GM21447 (cell line): ENCODE results near the gene GRWD1.

Source experiments
- ATAC-seq: cut with Tn5 transposase; IDR thresholded peaks from one replicate; pipeline ENCODE4 v1.9.1; 2021; ENCODE audit not compliant: unreplicated experiment

The GRWD1 gene

DNA sequence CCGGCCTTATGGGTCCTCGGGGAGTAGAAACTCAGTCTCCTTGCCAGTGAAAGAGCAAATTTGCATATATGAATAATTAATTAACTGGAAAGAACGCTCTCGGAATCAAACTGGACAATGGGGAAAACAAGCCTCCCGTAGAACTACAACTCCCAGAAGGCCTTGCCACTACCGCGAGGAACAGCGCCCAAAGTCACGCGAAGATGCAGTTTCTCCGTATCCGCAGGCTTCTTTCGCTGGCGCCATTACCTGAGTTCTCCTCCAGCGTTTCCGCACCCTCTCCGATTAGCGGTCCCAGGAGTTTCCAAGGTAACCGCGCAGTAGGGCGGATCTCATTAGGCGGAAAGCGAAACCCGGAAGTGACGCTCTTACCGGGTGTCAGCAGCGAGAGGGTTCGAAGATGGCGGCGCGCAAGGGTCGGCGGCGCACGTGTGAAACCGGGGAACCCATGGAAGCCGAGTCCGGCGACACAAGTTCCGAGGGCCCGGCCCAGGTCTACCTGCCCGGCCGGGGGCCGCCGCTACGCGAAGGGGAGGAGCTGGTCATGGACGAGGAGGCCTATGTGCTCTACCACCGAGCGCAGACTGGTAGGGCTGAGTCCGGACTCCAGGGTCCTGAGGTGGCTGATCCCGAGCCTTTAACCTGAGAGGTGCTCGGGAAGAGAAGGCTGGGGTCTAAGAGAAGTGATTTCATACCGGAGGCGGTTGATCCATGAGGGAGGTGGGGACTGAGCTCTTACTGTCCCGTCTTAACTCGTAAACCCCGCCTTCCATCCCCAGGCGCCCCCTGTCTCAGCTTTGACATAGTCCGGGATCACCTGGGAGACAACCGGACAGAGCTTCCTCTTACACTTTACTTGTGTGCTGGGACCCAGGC, at the start of gene GRWD1:
Gene GRWD1 (plus strand): TSS at position 378 of the 876 bp plus-strand sequence. CDS start 23 bp downstream, at position 401.
- peak; percentile 81 for ATAC-seq

DNA sequence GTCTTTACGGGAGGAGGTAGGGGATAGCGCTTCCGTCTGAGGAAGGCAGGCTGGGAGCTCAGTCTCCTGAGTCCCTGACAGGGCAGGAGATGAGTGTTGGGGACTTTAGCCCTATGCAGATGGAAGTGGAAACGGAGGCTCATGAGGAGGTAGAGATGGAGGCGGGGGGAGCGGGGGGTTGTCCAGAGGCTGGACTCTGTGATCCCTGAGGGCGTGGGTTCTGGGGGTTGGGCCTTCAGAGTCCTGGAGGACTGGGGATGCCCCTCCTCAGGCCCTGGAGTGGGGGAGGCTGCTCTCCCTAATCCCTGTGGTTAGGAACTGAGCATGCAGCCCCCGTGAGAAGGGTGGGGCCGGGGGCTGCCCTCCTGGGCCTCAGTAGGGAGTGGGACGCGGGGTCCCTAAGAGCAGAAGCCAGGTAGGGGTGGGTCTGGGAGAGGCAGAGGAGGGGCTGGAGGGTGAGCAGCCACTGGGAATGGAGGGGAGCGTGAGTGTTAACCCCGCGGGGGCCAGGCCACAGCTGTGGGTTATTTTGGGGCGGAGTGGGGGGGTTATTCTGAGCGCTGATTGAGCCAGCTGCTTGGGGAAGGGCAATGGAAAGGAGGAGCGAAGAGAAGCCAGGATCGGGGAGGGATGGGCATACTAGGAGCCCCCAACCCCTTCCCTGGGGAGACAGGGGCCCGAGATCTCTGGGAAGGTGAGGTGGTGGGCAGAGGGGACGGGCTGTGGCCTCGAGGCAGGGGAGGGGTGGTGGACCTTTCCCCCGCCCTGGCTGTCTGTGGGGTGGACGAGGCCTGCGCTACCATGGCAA, 49.6 kb upstream of the GRWD1 start:
- no peak for ATAC-seq

DNA sequence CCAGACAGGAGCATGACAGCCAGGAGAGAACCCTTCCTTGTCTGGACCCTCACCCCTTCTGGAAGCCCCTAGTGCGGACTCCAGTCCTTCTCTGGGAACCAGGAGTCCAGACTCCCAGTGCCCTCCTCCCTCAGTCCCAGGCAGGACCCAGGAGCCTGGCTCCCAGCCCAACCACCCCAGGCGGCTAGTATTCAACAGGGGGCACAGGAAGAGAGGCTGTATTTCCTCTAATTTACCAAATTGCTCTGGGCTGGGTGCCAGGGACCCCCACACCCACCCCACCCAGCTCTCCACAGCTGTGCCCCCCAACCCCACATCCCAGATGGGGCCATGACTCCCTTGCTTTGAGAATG, 49.0 kb upstream of the GRWD1 start:
- ATAC-seq = no peak

DNA sequence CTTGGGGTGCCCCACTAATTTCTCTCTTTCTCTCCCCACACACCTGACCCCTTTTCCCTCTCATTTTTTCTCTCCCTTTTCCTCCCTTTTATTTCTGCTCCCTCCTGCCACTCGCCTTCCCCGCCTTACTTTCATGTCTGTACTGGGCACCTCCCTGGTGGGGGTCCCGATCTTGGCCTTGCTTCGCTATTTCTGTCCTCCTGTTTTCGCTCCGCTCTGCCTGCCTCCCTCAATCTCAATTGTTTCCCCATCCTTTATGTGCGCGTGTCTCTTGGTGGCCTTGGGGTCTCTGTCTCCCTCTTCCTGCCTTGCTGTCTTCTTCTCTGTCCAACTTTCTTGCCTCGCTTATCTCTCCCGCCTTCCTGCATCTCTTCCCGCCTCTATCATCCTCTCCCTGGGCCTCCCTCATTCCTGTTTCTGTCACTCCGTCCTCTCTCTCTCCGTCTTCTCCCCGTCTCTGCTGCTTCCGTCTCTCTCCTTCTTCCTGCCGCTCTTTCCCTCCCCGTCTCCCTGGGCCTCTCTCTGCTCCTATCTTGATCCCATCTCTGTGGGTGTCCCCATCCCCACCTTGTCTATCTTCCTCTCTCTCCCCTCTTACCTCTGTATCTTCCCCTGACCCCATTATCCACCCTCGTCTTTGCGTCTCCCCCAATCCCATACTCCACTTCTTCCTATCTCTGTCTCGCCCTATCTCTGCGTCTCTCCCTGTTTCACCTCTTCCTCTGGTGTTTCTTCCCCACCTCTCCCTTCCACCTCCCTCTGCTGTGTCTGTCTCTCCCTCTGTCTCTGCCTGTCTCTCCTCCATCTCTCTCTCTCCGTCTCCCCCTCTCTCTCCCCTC, 48.3 kb upstream of the GRWD1 start:
- no peak for ATAC-seq

DNA sequence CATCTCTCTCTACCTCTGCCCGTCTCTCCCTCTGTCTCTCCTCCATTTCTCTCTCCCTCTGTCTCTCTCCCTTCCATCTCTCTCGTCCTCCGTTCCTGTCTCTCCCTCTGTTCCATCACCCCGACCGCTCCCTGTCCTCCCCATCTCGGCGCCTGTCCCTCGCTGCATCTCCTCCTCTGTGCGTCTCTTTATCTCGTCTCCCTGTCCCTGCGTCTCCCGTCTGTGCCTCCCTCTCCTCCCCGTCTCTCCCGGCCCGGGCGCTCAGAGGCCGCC, 47.7 kb upstream of the GRWD1 start:
- ATAC-seq = peak; percentile 9

DNA sequence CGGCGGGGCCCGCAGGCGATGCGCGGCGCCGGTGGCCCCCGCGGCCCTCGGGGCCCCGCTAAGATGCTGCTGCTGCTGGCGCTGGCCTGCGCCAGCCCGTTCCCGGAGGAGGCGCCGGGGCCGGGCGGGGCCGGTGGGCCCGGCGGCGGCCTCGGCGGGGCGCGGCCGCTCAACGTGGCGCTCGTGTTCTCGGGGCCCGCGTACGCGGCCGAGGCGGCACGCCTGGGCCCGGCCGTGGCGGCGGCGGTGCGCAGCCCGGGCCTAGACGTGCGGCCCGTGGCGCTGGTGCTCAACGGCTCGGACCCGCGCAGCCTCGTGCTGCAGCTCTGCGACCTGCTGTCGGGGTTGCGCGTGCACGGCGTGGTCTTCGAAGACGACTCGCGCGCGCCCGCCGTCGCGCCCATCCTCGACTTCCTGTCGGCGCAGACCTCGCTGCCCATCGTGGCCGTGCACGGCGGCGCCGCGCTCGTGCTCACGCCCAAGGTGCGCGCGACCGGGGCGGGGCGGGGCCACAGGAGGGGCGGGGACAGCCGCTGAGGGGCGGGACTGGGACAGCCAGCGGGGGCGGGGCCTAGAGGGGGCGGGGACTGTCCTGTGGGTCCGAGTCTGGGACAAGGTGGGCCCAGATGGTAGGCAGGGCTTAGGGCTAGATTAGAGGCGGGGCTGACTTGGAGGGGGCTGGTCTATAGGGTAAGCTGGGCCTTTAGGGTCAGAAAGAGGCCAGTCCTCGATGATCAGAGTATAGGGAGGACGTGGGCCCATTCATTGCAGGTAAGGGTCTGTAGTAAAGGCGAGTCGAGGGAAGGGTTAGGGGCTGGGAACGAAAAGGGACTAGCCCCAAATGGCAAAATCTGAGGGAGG, 47.2 kb upstream of the GRWD1 start:
- peak; percentile 42 for ATAC-seq

DNA sequence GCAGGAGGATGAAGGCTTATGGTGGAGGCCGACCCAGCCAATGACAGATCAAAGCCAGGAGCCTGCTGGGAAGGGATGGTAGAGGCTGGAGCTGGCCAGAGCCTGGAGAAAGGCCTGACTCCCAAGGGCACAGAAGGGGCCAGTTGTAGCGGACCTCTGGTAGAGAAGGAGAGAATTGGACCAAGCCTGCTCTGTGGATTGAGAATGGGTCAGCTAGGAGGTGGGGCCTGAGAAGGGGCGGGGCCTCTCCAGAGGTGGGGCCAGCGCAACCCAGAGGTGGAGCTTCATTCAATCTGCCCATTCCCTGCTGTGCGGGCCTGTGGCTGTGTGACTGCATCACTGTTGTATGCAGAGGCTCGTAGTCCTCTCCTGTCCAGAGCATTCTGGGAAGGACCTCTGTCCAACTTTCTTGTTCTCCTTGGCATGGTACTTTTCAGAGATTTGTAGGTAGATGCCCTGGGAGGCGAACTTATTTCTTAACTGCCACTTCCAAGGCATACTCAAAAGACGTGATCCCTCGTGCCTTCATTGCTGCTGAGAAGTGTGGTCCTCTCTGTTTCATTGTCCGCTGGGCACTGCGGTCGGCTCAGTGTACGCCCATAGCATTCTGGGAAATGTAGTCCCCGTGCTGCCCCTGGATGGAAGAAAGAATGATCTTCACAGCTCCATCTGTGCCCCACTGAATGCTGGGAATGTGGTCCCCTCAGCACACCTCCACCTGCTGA, 45.6 kb upstream of the GRWD1 start:
- ATAC-seq = no peak

DNA sequence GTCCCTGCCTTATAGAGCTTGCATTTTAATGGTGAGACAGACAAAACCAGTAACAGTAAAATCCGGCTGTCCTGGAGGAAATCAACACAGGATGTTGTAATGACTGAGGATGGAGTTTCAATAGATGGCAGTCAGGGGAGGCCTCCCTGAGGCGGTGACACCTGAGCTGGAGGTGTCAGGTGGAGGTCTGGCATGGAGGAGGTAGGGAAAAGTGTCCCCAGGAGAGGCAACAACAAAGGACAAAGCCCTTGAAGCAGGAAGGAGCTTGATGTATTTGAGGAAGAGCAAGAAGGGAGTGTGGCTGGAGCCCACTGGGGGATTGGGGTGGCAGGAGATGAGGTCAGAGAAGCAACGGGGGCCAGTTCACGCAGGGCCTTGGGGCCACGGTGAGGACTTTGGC, 44.5 kb upstream of the GRWD1 start:
- ATAC-seq = no peak

DNA sequence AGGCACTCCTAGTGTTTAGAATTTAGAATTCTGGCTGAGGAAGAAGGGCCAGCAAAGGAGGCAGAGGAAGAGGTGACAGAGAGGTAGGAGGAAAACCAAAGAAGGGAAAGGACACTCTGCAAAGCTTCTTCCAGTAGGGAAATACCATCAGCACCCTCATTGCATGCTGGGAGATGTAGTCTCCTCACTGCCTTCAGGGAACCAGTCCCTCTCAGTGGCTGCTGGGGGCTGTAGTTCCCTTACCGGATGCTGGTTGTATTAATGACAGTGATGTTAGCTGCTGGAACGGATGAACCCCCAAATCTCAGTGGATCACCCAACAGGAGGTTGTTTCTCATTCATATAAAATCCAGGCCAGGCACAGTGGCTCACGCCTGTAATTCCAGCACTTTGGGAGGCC, 42.2 kb upstream of the GRWD1 start:
- no peak for ATAC-seq

DNA sequence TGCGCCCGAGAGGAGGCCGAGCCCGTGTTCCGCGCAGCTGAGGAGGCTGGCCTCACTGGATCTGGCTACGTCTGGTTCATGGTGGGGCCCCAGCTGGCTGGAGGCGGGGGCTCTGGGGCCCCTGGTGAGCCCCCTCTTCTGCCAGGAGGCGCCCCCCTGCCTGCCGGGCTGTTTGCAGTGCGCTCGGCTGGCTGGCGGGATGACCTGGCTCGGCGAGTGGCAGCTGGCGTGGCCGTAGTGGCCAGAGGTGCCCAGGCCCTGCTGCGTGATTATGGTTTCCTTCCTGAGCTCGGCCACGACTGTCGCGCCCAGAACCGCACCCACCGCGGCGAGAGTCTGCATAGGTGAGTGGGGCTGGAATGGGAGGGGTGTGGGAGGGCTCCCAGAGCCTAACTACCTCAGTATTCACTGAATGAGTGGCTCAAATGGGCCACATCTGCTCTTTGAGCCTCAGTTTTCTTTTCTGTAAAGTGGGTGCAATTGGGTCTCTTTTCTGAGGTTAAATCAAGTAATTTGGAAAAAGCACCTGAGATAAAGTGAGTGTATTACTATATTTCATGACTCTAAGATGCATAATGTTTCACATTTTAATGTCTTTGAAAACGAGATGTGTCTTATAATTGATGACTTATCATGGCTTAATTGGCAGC, 40.6 kb upstream of the GRWD1 start:
- no peak for ATAC-seq

DNA sequence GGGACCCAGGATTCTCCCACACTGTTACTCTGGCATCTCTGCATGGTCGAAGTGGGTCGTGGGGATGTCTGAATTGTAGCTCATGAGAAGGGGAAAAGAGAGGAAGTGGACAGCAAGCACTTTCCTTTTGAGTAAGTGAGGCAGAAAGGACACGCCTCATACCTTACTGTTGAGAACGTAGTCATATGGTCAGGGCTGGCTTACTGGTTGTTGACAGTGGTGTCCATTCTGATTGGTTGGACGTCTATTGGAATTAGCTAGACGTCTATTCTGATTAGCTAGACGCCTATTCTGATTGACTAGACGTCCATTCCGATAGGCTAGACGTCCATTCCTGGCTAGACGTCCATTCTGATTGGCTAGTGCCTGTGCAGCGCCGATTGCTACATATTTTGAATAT, 39.9 kb upstream of the GRWD1 start:
- ATAC-seq = no peak

DNA sequence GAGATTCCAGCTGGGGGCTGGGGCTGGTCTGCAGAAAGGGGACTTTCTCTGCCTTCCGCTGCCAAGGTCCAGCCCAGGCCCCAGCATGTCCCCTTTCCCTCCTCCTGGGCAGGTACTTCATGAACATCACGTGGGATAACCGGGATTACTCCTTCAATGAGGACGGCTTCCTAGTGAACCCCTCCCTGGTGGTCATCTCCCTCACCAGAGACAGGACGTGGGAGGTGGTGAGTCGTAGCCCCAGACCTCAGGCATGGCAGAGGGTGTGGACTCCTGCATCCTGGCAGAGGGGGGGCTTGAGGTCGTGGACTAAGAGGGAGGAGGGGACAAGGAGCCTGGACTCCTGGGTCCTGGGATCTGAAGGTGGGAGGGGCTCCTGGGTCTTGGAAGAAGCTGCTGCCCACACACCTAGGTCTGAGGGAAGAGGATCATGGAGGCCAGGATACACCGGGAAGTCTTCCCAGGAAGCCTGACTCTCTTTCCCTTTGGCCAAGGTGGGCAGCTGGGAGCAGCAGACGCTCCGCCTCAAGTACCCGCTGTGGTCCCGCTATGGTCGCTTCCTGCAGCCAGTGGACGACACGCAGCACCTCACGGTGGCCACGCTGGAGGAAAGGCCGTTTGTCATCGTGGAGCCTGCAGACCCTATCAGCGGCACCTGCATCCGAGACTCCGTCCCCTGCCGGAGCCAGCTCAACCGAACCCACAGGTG, 31.8 kb upstream of the GRWD1 start:
- no peak for ATAC-seq

DNA sequence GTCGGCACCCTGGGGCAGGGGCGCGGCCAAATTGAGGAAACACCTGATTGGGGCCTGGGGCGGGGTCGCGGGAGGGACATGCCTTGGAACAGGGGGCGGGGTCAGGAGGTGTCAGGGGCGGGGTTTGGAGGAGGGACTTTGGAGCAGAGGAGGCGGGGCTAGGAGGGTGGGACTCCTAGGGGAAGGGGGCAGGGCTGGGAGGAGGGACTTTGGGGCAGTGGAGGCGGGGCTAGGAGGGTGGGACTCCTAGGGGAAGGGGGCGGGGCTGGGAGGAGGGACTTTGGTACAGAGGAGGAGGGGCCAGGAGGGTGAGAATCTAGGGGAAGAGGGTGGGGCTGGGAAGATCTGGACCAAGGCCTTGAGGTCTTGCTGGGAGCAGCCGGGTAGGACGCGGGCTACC, 30.4 kb upstream of the GRWD1 start:
- ATAC-seq = no peak

DNA sequence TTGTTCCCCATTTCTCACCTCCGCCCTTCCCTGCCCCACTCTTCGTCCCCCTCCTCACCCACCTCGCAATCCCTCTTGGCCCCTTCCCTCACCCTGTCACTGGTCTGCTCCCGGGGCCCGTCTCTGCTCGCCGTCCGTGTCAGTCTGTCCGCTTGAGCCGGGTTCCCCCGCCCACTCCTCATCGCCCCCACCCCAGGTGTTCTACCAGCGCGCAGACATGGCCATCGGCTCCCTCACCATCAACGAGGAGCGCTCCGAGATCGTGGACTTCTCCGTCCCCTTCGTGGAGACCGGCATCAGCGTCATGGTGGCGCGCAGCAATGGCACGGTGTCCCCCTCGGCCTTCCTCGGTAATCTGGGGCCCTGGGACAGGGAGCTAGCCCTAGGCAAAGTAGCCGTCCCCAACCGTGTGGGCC, 30.0 kb upstream of the GRWD1 start:
- ATAC-seq = no peak

DNA sequence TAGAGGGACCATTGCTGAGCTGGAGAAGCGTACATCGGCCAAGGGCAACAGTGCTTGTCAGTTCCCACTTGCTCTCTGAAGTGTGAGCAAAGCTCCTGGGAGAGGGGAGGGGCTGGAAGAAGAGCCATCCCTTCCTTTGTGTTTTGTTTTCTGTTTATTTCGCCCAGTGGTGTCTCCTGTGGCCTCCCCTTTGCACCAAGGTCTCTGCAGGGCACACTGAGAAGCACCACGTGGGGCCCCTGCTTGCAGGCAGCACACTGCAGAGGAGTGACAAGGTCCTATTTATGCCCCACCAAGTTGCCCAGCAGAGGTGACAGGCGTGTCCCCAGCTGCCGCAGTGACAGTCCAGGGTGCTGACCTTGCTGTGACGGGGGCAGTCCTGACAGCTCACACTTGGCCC, 28.4 kb upstream of the GRWD1 start:
- no peak for ATAC-seq

DNA sequence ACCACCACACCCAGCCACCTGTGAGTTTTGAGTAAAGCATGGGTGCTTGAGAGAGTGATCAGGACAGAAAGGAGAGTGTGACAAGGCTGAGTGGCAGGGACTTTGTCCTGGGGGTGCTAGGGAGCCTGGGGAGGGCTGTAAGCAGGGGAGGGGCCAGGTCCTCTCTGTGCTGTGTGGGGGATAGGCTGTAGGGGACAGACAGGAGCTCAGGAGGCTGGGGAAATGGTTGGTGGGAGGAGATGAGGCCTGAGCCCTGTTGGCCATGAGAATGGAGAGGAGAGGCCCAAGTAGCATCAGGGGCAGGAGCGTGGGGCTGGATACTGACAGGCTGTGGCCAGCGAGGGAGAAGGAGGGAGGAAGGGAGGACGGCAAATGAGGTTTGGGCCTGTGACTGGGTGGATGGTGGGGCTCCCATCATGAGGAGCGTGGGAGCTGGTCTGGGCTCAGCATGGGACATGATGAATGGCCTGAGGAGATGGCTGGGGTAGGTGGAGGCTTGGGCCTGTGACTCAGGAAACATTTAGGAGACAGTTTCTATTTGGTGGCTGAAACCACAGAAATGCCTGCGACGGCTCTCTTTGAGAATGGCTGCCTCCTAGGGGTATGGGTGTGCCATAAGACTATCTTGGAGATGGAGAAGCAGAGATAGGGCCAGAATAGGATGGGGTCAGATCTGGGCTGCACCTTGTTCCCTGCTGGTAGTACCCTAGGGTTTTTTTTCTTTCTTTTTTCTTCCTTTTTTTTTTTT, 27.3 kb upstream of the GRWD1 start:
- ATAC-seq = no peak

DNA sequence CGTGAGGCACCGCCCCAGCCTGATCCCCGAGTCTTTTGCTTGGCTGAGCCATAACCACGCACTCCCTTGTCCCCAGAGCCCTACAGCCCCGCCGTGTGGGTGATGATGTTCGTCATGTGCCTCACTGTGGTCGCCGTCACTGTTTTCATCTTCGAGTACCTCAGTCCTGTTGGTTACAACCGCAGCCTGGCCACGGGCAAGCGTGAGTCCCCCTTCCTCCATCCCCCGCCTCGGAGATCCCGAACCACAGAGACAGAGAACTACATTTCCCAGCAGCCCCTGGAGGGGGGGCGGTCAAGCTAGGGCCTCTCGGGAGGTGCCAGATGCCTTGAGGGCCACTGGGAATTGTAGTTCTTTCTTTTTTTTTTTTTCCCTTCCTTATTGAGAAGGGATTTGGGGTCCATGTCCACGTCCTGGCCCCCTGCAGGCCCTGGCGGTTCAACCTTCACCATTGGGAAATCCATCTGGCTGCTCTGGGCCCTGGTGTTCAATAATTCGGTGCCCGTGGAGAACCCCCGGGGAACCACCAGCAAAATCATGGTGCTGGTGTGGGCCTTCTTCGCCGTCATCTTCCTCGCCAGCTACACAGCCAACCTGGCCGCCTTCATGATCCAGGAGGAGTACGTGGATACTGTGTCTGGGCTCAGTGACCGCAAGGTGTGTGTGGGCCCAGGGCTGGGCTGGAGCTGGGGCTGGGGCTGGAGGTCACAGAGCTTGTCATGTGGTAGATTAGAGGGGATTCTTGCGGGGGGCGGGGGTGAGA, 26.4 kb upstream of the GRWD1 start:
- no peak for ATAC-seq
